Nephron progenitor cell (in vitro differentiated cells): ENCODE results near the gene GATAD2A.
"Not testable (repeated sequence)": the region's sequence is repeated elsewhere in the genome, so short reads cannot be mapped to it uniquely, and the experiment has no call there.

Experiments
- DNase-seq: peaks from one replicate; pipeline ENCODE4 v3.0.0; 2021
- H3K27ac Mint-ChIP-seq: 2 replicates; pipeline ENCODE4 v1.8.0; 2021; ENCODE audit warnings: mild to moderate bottlenecking, moderate library complexity, mixed read lengths
- H3K27me3 Mint-ChIP-seq: 2 replicates; pipeline ENCODE4 v1.8.0; 2021; ENCODE audit warnings: mild to moderate bottlenecking, low read depth, mixed read lengths; ENCODE audit not compliant: poor library complexity
- H3K36me3 Mint-ChIP-seq: 2 replicates; pipeline ENCODE4 v1.8.0; 2021; ENCODE audit warnings: low read depth, mixed read lengths
- H3K4me1 Mint-ChIP-seq: 2 replicates; pipeline ENCODE4 v1.8.0; 2021; ENCODE audit warnings: mixed read lengths
- H3K4me3 Mint-ChIP-seq: 2 replicates; pipeline ENCODE4 v1.8.0; 2021; ENCODE audit warnings: mild to moderate bottlenecking, moderate library complexity, mixed read lengths
- H3K9me3 Mint-ChIP-seq: 2 replicates; pipeline ENCODE4 v1.8.0; 2021; ENCODE audit warnings: mild to moderate bottlenecking, moderate library complexity, mixed read lengths
- CTCF ChIP-seq: fragments of 200-600 bp; sonication (generic); IDR thresholded peaks from 2 replicates; pipeline ENCODE4 v1.5.0; 2021; ENCODE audit warnings: antibody characterized with exemption

GATAD2A gene

GRCh38 chr19:19466201-19466600 is 60.7 kb downstream of the GATAD2A start:
- H3K27ac Mint-ChIP-seq = peak overlapping the region; percentile 75
- no peak for DNase-seq
- peaks cover 5% of the 10 kb centered on the region for H3K27me3 Mint-ChIP-seq
- H3K36me3 Mint-ChIP-seq = peaks cover 70% of the 10 kb centered on the region
- H3K4me3 Mint-ChIP-seq = no peak overlapping the region
- H3K4me1 Mint-ChIP-seq = peaks cover 41% of the 10 kb centered on the region
- TF ChIP-seq CTCF = no peak
- peaks cover 55% of the 10 kb centered on the region for H3K9me3 Mint-ChIP-seq

GRCh38 chr19:19468424-19469050 is 63.1 kb downstream of the GATAD2A start:
- H3K36me3 Mint-ChIP-seq = peaks cover 85% of the 10 kb centered on the region
- no peak overlapping the region for H3K4me3 Mint-ChIP-seq
- H3K27ac Mint-ChIP-seq = no peak overlapping the region
- peaks cover 55% of the 10 kb centered on the region for H3K9me3 Mint-ChIP-seq
- H3K27me3 Mint-ChIP-seq = peaks cover 5% of the 10 kb centered on the region
- no peak for TF ChIP-seq CTCF
- no peak for DNase-seq
- peaks cover 33% of the 10 kb centered on the region for H3K4me1 Mint-ChIP-seq

GRCh38 chr19:19470579-19470978 is 65.1 kb downstream of the GATAD2A start:
- H3K27me3 Mint-ChIP-seq = peaks cover 5% of the 10 kb centered on the region
- H3K4me1 Mint-ChIP-seq = peaks cover 33% of the 10 kb centered on the region
- no peak for DNase-seq
- TF ChIP-seq CTCF = no peak
- no peak overlapping the region for H3K4me3 Mint-ChIP-seq
- peaks cover 50% of the 10 kb centered on the region for H3K9me3 Mint-ChIP-seq
- H3K36me3 Mint-ChIP-seq = peaks cover 72% of the 10 kb centered on the region
- H3K27ac Mint-ChIP-seq = no peak overlapping the region

GRCh38 chr19:19471682-19472081 is 66.2 kb downstream of the GATAD2A start:
- Mint-ChIP-seq H3K27me3 (peaks cover 8% of the 10 kb centered on the region), H3K9me3 (peaks cover 41% of the 10 kb centered on the region), H3K27ac (peak overlapping the region; percentile 80), H3K4me3 (no peak overlapping the region), H3K36me3 (peaks cover 61% of the 10 kb centered on the region), H3K4me1 (peaks cover 42% of the 10 kb centered on the region)
- DNase-seq = no peak
- no peak for TF ChIP-seq CTCF

- H3K9me3 Mint-ChIP-seq = peaks cover 37% of the 10 kb centered on the region
- peaks cover 57% of the 10 kb centered on the region for H3K36me3 Mint-ChIP-seq
- DNase-seq, H3K27me3 Mint-ChIP-seq, H3K4me3 Mint-ChIP-seq: not testable (repeated sequence)
- H3K4me1 Mint-ChIP-seq = peaks cover 42% of the 10 kb centered on the region
- peak overlapping the region; percentile 80 for H3K27ac Mint-ChIP-seq
Observed at GRCh38 chr19:19472106-19472505, 66.6 kb downstream of the GATAD2A start.

- DNase-seq = no peak
- Mint-ChIP-seq H3K36me3 (peaks cover 35% of the 10 kb centered on the region), H3K9me3 (peaks cover 7% of the 10 kb centered on the region), H3K4me3 (no peak overlapping the region), H3K27me3 (peaks cover 2% of the 10 kb centered on the region), H3K4me1 (peaks cover 50% of the 10 kb centered on the region), H3K27ac (peak overlapping the region; percentile 85)
- TF ChIP-seq CTCF = no peak
Observed at GRCh38 chr19:19475015-19475765, 69.7 kb downstream of the GATAD2A start.
